MCF 10A (cell line): ENCODE data around the gene NACC2. TPM values are rescaled to one million over a fixed set of nuclear protein-coding genes. Genes with fewer than 3 reads are reported as not detected.
"Not testable (repeated sequence)": the region's sequence is repeated elsewhere in the genome, so short reads cannot be mapped to it uniquely, and the experiment has no call there.

Experiments used
- BruUV-seq: library from RNA; stranded (reverse); fragments of 400-500 nt; replicated peaks from 2 replicates; lab custom pipeline; 2021; lab: Mats Ljungman, UMichigan
- CTCF ChIA-PET: fragments of 300-600 bp; sonication (Branson Sonifier 250); formaldehyde crosslinking; extraction: SDS; loops from one replicate; lab custom pipeline; 2021; ENCODE audit warnings: antibody characterized with exemption, inconsistent platforms; lab: Yijun Ruan, JAX
- POLR2A ChIA-PET: fragments of 300-600, 350-650 bp; sonication (Branson Sonifier 250); formaldehyde crosslinking; extraction: SDS; loops from one replicate; lab custom pipeline; 2020; ENCODE audit warnings: antibody characterized with exemption, inconsistent platforms; lab: Yijun Ruan, JAX
- DNase-seq: peaks from one replicate; pipeline ENCODE4 v3.0.0-alpha.2; 2018; ENCODE audit not compliant: unreplicated experiment
- H3K27ac Mint-ChIP-seq: one replicate; pipeline ENCODE4 v1.8.0; 2022; ENCODE audit warnings: mild to moderate bottlenecking, low read depth, mixed read lengths; ENCODE audit not compliant: unreplicated experiment
- H3K27me3 Mint-ChIP-seq: one replicate; pipeline ENCODE4 v1.8.0; 2022; ENCODE audit warnings: mixed read lengths; ENCODE audit not compliant: insufficient read depth, unreplicated experiment
- H3K36me3 Mint-ChIP-seq: one replicate; pipeline ENCODE4 v1.8.0; 2022; ENCODE audit warnings: mild to moderate bottlenecking, moderate library complexity, mixed read lengths; ENCODE audit not compliant: insufficient read depth, unreplicated experiment
- H3K4me1 Mint-ChIP-seq: one replicate; pipeline ENCODE4 v1.8.0; 2022; ENCODE audit warnings: mixed read lengths; ENCODE audit not compliant: insufficient read depth, unreplicated experiment
- H3K4me3 Mint-ChIP-seq: one replicate; pipeline ENCODE4 v1.8.0; 2022; ENCODE audit warnings: mild to moderate bottlenecking, moderate library complexity, mixed read lengths; ENCODE audit not compliant: unreplicated experiment
- H3K9me3 Mint-ChIP-seq: one replicate; pipeline ENCODE4 v1.8.0; 2022; ENCODE audit warnings: mixed read lengths; ENCODE audit not compliant: unreplicated experiment
- intact Hi-C: fragments of 100-400 bp; cut with micrococcal nuclease; formaldehyde crosslinking; loops from 2 replicates; pipeline ENCODE4 v1.14.1; 2022
- total RNA-seq: library from RNA; stranded (reverse); gene quantifications from 2 replicates; pipeline ENCODE4 v1.2.3, GENCODE V29; 2022
- TF ChIP-seq, protein P1 (sequence below): fragments of 200-600 bp; IDR thresholded peaks from one replicate; pipeline ENCODE4 v1.8.0; 2022; ENCODE audit warnings: antibody characterized with exemption, mild to moderate bottlenecking; ENCODE audit not compliant: unreplicated experiment

The NACC2 gene
- total RNA-seq, 1 experiment from 2014 or later = 16.5 TPM

DNA sequence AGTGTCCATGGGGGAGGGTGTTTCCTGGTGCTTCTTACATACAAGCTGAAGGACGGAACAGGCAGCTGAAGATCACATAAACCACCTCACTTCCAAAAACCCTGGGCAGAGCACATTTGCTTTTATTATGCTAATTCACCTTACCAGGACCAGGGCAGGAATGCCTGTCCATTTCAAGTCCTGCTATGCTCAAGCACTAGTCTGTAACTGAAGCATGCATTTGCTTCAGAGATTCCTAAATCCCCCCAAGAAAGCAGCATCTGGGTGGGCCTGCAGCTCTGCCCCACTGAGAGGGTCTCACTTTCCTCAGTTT, 9.4 kb upstream of the NACC2 start:
- TF ChIP-seq, protein P1, sequence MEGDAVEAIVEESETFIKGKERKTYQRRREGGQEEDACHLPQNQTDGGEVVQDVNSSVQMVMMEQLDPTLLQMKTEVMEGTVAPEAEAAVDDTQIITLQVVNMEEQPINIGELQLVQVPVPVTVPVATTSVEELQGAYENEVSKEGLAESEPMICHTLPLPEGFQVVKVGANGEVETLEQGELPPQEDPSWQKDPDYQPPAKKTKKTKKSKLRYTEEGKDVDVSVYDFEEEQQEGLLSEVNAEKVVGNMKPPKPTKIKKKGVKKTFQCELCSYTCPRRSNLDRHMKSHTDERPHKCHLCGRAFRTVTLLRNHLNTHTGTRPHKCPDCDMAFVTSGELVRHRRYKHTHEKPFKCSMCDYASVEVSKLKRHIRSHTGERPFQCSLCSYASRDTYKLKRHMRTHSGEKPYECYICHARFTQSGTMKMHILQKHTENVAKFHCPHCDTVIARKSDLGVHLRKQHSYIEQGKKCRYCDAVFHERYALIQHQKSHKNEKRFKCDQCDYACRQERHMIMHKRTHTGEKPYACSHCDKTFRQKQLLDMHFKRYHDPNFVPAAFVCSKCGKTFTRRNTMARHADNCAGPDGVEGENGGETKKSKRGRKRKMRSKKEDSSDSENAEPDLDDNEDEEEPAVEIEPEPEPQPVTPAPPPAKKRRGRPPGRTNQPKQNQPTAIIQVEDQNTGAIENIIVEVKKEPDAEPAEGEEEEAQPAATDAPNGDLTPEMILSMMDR = no peak
- CTCF ChIA-PET = interaction anchor here (1.6 kb wide), 1 partner anchor 9 kb away, joined by 6 read pairs; no protein-coding TSS in a partner anchor
- no peaks in the 10 kb centered on the region for H3K27me3 Mint-ChIP-seq
- POLR2A ChIA-PET = interaction anchor here (2.6 kb wide), 1 partner anchor 8 kb away, joined by 11 read pairs; the partner anchor contains the start of gene NACC2
- intact Hi-C loops = no loop called here
- peaks cover 4% of the 10 kb centered on the region for H3K36me3 Mint-ChIP-seq
- no peaks in the 10 kb centered on the region for H3K9me3 Mint-ChIP-seq
- no TSS peak for BruUV-seq
- no peak for DNase-seq
- no peak overlapping the region for H3K27ac Mint-ChIP-seq
- no peak overlapping the region for H3K4me3 Mint-ChIP-seq
- H3K4me1 Mint-ChIP-seq = peaks cover 20% of the 10 kb centered on the region

DNA sequence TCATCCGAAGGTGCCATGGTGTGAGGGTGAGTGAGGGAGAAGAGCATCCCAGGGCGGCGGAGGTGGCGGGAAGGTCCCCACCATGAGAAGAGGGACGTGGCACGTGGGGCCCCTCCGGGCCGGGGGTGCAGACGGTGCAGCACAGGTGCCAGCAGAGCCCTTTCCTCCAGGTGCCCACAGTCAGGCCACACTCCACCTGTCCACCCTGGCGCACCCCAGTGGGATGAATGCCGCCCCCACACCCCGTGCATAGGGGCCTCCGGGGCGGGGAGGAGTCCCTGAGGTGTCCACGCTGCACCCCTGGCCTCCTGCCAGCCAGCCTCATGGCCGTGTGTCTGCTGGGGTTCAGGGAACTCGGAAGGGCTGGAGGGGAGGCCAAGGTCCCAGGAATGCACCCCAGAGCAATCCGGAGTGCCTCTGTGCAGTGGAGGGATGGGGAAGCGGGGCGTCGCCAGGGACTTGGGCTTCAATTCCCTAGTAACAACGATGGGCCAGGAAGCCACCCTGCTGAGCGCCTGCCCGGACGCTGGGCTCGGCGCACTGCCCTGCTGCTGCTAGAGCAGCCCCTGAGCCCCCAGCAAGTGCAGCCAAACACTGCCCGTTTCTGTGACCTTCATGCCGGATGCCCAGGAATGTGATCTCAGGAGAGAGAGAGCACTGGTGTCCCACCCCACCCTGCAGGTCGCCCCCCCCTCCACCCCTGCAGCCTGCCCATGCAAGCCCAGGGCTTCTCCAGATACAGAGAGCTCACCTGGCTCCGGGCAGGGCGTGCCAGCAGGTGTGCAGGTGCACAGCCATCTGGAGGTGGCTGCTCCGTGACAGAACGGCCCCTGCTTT, 8.8 kb upstream of the NACC2 start:
- H3K4me3 Mint-ChIP-seq = no peak overlapping the region
- ChIA-PET POLR2A (interaction anchor here (2.6 kb wide), 1 partner anchor 8 kb away, joined by 11 read pairs; the partner anchor contains the start of gene NACC2), CTCF (interaction anchor here (1.6 kb wide), 1 partner anchor 8 kb away, joined by 6 read pairs; no protein-coding TSS in a partner anchor)
- intact Hi-C loops = no loop called here
- TF ChIP-seq, protein P1 = no peak
- no peak for DNase-seq
- H3K27me3 Mint-ChIP-seq = no peaks in the 10 kb centered on the region
- BruUV-seq = no TSS peak
- peaks cover 20% of the 10 kb centered on the region for H3K4me1 Mint-ChIP-seq
- H3K27ac Mint-ChIP-seq = no peak overlapping the region
- peaks cover 4% of the 10 kb centered on the region for H3K36me3 Mint-ChIP-seq
- H3K9me3 Mint-ChIP-seq = no peaks in the 10 kb centered on the region

DNA sequence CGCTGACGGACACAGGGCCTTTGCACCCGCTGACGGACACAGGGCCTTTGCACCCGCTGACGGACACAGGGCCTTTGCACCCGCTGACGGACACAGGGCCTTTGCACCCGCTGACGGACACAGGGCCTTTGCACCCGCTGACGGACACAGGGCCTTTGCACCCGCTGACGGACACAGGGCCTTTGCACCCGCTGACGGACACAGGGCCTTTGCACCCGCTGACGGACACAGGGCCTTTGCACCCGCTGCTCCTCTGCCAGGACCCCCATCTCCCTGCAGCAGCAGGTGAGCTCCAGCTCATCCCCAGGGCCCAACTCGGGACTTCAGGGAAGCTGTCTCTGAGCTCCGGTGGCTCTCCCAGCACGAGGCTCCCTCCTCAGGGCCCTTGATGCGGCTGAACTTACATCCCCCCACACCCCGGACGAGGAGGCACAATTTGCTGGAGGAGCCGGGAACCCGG, 6.6 kb upstream of the NACC2 start:
- CTCF ChIA-PET, DNase-seq, intact Hi-C loops, BruUV-seq, H3K4me3 Mint-ChIP-seq, H3K9me3 Mint-ChIP-seq, H3K27me3 Mint-ChIP-seq, H3K27ac Mint-ChIP-seq, H3K36me3 Mint-ChIP-seq: not testable (repeated sequence)
- POLR2A ChIA-PET = interaction anchor here (0.7 to 1.0 kb wide), 3 partner anchors 16 to 50 kb away, joined by 3 read pairs; no protein-coding TSS in a partner anchor
- peaks cover 15% of the 10 kb centered on the region for H3K4me1 Mint-ChIP-seq

DNA sequence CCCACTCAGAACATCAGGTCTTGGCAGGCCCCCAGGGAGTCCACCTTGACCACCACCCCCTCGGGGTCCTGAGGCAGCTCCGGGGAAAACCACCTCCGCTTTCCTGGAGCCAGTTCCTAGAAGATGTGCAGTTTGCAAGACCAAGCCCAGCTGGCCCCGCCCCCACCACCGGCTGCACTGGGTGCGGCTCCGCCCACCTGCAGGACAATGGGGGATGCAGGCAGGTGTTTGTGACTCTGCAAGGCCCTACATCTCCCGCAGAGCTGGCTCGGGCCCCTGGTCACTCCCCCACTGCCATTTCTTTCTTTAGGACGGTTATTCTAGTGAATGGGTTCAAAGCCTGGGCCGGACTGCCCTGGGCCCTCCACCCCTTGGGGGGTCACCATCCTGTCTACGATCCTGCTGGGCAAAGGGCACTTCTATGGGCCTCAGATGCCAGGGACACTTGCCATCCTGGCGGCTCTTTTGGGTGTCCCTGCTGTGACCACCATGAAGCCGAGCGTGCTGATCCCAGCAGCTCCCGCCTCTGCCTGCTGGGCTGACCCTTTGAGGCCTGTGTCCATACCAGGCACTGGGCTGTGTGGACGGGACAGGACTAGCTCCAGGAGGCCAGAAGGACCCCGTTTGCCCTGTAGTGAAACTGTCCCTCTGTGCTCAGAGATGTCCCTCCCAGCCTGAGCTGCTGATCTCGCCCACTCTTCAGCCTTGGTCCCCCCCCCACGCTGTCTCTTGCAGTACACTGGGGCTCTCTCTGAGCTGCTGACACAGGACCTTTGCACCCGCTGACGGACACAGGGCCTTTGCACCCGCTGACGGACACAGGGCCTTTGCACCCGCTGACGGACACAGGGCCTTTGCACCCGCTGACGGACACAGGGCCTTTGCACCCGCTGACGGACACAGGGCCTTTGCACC, 5.9 kb upstream of the NACC2 start:
- peaks cover 17% of the 10 kb centered on the region for H3K4me1 Mint-ChIP-seq
- POLR2A ChIA-PET = interaction anchor here (0.6 to 1.0 kb wide), 3 partner anchors 17 to 77 kb away, joined by 3 to 4 read pairs (median 3); no protein-coding TSS in a partner anchor
- DNase-seq = no peak
- no TSS peak for BruUV-seq
- no peak overlapping the region for H3K4me3 Mint-ChIP-seq
- peaks cover 4% of the 10 kb centered on the region for H3K36me3 Mint-ChIP-seq
- intact Hi-C loops = no loop called here
- no peak overlapping the region for H3K27ac Mint-ChIP-seq
- CTCF ChIA-PET = no interaction called here
- H3K9me3 Mint-ChIP-seq = no peaks in the 10 kb centered on the region
- TF ChIP-seq, protein P1 = no peak
- H3K27me3 Mint-ChIP-seq = no peaks in the 10 kb centered on the region
